ENCODE data around the gene RASGRP1. TPM values are rescaled to one million over a fixed set of nuclear protein-coding genes. Genes with fewer than 3 reads are reported as not detected.
"Not testable (repeated sequence)": the region's sequence is repeated elsewhere in the genome, so short reads cannot be mapped to it uniquely, and the experiment has no call there.

RASGRP1 gene
- total and polyA plus RNA-seq, 10 donors = 1.5 to 25.0 (median 14.6) TPM

DNA sequence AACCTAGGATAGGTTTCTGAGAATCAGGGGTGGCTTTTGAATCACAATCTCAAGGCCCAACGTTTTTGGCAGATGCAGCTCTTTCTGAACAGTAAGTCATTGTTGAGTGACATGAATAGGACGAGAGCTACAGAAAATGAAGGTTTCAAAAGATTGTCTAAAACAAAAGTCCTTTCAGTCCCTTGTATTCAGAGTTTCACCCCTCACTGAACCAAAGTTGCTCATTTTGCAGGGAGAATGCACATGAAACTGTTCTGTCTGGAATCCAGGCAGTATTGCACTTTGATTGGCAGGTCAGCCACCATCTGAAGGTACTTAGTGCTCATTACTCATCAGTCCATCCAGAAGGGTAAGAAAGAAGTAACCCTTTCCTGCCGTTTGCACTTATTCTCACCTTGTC, 24.1 kb upstream of the RASGRP1 start:
- intact Hi-C loops (cut with DNase I; ENCODE audit: low total_unique reads) = no loop called here
- no peak for DNase-seq
- no peak overlapping the region for H3K27ac ChIP-seq
- H3K27me3 ChIP-seq (replicated peaks in 1 of 7) = no peaks in the 10 kb centered on the region
- peaks cover 0 to 6% (median 0%) of the 10 kb centered on the region in 8 donors for H3K9me3 ChIP-seq
- H3K36me3 ChIP-seq = no peaks in the 10 kb centered on the region
- no peak for TF ChIP-seq POLR2AphosphoS5 (IDR thresholded peaks at IDR 0.05)
- TF ChIP-seq POLR2A (IDR thresholded peaks at IDR 0.05) = no peak
- TF ChIP-seq, protein P1, sequence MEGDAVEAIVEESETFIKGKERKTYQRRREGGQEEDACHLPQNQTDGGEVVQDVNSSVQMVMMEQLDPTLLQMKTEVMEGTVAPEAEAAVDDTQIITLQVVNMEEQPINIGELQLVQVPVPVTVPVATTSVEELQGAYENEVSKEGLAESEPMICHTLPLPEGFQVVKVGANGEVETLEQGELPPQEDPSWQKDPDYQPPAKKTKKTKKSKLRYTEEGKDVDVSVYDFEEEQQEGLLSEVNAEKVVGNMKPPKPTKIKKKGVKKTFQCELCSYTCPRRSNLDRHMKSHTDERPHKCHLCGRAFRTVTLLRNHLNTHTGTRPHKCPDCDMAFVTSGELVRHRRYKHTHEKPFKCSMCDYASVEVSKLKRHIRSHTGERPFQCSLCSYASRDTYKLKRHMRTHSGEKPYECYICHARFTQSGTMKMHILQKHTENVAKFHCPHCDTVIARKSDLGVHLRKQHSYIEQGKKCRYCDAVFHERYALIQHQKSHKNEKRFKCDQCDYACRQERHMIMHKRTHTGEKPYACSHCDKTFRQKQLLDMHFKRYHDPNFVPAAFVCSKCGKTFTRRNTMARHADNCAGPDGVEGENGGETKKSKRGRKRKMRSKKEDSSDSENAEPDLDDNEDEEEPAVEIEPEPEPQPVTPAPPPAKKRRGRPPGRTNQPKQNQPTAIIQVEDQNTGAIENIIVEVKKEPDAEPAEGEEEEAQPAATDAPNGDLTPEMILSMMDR (IDR thresholded peaks at IDR 0.05 in 8 of 11, conservative IDR thresholded peaks at IDR 0.05 in 3 of 11) = no peak
- H3K4me3 ChIP-seq = no peak overlapping the region
- H3K4me1 ChIP-seq = peaks cover 0 to 13% (median 6%) of the 10 kb centered on the region in 6 donors
- WGBS, 5 donors = 65 to 76% (median 68%) methylated on average over 3 of the region's 3 CpGs

DNA sequence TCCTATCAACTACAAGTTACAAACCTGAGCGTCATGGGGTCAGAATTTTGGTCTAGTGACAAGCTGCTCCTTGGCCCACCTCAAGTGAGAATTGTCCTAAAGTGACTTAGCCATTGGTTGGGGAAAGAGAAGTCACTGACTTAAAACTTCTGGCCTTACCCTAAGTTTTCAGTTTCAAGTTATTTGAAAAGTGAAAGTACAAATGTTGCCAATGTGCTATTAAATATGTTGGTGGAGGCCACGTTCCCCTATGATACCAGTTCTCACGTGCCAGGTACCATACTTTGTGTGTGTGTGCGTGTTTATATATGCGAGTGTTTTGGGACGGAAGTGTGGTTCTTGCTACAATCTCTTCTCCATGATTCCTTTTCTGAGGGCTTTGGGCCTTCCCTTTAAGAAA, 22.6 kb upstream of the RASGRP1 start:
- DNase-seq = no peak
- no peak overlapping the region for H3K4me3 ChIP-seq
- peaks cover 0 to 6% (median 0%) of the 10 kb centered on the region in 8 donors for H3K9me3 ChIP-seq
- intact Hi-C loops (cut with DNase I; ENCODE audit: low total_unique reads) = no loop called here
- peak overlapping the region in 3 of 8 donors; percentile 15 to 34 (median 28) for H3K27ac ChIP-seq
- H3K4me1 ChIP-seq = peaks cover 0 to 13% (median 6%) of the 10 kb centered on the region in 6 donors
- H3K27me3 ChIP-seq (replicated peaks in 1 of 7) = no peaks in the 10 kb centered on the region
- 58 to 65% (median 61%) methylated on average over 6 of the region's 6 CpGs for WGBS, 5 donors
- no peaks in the 10 kb centered on the region for H3K36me3 ChIP-seq
- TF ChIP-seq POLR2A (IDR thresholded peaks at IDR 0.05) (no peak), POLR2AphosphoS5 (IDR thresholded peaks at IDR 0.05) (no peak)
- TF ChIP-seq, protein P1 (IDR thresholded peaks at IDR 0.05 in 8 of 11, conservative IDR thresholded peaks at IDR 0.05 in 3 of 11) = no peak

- DNase-seq; H3K36me3 ChIP-seq; intact Hi-C loops (cut with DNase I; ENCODE audit: low total_unique reads); H3K27ac ChIP-seq; H3K9me3 ChIP-seq; H3K4me3 ChIP-seq; H3K27me3 ChIP-seq (replicated peaks in 1 of 7): not testable (repeated sequence)
- 88 to 91% (median 91%) methylated on average over 2 of the region's 2 CpGs for WGBS, 5 donors
- H3K4me1 ChIP-seq = peaks cover 0 to 13% (median 6%) of the 10 kb centered on the region in 6 donors
These were observed 21.4 kb upstream of the RASGRP1 start for GRCh38 chr15:38586005-38586404.

DNA sequence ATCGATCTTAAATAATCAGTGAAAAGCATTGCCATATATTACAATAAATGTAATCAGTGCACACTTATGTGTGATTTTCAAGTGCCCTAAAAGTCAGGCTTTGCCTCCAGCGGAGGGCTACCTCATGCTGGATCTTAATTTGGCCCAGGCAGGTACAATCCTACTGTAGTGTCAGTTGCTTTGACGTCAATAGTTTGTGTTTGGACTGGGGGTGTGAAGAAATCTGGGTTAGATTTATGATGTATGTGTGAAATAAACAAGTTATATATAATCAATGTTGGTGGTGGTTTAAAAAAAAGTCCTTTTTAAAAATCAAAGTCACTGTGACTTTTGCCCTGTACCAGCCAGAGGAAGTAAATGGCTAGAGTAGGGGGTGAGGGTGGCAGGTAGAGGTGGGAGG, 14.0 kb upstream of the RASGRP1 start:
- Histone ChIP-seq H3K9me3 (no peaks in the 10 kb centered on the region), H3K4me1 (peaks cover 0 to 16% (median 5%) of the 10 kb centered on the region in 6 donors), H3K27me3 (replicated peaks in 1 of 7) (no peaks in the 10 kb centered on the region), H3K4me3 (no peak overlapping the region), H3K36me3 (no peaks in the 10 kb centered on the region), H3K27ac (peak overlapping the region in 1 of 8 donors; percentile 78)
- intact Hi-C loops (cut with DNase I; ENCODE audit: low total_unique reads) = no loop called here
- TF ChIP-seq POLR2A (IDR thresholded peaks at IDR 0.05) (no peak), POLR2AphosphoS5 (IDR thresholded peaks at IDR 0.05) (no peak)
- TF ChIP-seq, protein P1 (IDR thresholded peaks at IDR 0.05 in 8 of 11, conservative IDR thresholded peaks at IDR 0.05 in 3 of 11) = no peak
- WGBS, 5 donors = 79 to 96% (median 86%) methylated on average over 3 of the region's 3 CpGs
- DNase-seq = no peak
